Superior temporal gyrus (tissue), 1 donor: ENCODE data around the gene SCN2B.

Experiments used
- DNase-seq: peaks from one replicate; pipeline ENCODE4 v3.0.0-alpha.2; 2016; ENCODE audit errors: extremely low spot score

SCN2B gene

DNA sequence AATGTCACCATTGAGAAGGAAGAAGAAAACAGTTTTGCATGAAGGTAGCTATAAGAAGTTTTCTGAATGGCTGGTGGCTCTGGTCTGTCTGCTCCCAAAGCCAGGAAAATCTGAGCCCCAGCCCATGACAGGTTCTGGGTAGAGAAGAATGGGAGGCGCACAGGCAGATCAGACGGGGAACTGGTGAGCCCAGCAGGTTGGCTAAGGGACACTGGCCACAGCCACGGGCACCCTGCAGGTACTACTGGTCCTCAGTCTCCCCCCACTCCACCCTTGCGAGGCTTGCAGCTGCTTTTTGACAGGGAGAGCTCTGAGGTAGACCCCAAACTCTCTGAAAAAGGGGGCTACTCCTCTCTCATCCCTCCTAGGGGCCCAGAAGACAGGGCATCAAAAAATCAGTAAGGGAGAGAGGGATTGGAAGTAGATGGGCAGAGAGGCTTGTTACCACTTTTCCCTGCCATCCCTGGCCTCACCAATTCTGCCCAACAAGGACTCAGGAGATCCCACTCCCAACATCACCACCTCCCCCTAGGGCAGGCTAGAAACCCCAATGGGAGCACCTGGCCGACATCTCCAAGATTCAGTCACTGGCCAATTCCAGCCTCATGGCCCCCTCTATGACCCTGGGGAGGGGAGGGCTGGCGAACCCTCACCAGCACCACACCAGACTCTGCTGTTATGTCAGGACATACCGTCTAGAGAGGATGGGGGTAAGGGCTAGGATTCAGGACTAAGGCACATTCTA is 41.2 kb downstream of the SCN2B start:
- DNase-seq: no peak

DNA sequence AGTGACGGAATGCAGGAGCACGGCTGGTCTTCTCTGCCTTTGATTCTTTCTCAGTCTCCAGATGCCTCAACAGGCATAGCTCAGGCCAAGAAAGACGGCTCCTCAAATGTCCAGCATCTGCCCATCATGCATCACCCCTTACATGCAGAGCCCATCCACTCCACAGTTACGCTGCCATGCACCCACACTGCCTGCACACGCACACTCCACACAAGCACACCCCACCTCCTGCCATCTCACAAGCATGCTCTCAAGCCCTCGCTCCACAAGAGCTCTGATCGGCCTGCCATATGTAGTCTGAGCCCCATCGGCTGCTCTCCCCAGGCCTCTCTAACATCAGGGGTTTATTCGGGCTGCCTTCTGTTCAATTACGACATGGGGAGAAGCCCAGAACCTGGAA is 42.6 kb downstream of the SCN2B start:
- no peak for DNase-seq

DNA sequence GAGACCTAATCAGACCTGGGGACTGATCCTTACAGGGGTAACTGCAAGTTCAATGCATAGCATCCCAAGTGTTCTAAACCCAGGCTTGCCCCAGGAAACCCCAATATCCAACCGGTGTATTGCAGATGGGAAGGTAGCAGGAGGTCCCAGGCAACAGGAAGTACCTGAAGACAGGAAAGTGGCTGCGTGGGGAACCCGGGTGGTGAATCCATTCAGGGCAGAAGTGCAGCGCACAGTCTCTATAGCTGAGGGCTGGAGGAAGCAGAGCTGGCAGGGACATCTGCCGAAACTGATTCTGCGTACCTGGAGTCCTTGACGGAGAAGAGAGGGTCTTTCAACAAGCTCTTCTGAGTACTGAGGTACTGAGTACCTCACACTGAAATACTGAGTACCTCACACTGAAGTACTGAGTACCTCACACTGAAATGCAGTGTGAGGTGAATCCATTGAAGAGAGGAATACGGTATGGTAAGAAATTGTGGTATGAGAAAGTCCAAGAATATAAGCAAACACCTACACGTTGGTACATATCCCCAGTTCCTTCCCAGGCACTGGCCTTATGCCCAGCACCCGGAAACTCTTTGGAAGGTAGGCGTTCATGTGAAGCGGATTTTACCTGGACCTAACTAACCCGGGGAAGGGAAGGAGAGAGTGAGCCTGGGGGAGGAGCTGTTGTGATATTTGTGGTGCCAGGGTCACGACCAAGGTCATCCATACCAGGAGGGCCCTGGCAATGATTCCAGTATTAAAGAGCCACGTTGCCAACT is 43.9 kb downstream of the SCN2B start:
- no peak for DNase-seq

DNA sequence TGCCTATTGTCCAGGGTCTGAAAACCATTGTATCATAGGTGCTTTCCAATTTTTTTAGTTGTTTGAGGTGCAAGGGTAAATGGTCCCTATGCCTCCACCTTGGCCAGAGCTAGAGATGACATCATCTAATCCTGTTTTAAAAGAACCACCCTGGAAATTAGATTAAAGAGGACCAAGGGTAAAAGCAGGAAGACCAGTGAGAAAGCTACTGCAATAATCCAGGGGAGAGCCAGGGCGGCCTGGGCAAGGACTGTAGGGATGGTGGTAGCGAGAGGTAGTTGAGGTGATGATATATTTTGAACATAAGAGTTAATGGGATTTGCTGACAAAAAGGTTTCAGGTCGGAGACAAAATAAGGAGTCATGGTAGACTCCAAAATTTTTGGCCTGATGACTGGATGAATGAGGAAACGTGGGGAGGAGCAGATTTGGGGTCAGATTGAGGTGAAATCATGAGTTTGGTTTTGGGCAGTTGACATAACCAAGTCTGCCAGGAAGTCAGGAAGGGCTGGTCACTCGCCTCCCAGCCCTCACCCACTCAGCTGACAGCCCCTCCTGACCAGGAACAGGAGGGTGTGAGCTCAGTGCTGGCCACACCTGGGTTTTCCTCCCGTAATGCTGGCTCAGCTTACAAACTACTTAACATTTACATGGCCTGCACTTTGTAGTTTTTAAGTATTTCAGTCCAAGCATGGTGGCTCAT is 46.8 kb downstream of the SCN2B start:
- DNase-seq: no peak

DNA sequence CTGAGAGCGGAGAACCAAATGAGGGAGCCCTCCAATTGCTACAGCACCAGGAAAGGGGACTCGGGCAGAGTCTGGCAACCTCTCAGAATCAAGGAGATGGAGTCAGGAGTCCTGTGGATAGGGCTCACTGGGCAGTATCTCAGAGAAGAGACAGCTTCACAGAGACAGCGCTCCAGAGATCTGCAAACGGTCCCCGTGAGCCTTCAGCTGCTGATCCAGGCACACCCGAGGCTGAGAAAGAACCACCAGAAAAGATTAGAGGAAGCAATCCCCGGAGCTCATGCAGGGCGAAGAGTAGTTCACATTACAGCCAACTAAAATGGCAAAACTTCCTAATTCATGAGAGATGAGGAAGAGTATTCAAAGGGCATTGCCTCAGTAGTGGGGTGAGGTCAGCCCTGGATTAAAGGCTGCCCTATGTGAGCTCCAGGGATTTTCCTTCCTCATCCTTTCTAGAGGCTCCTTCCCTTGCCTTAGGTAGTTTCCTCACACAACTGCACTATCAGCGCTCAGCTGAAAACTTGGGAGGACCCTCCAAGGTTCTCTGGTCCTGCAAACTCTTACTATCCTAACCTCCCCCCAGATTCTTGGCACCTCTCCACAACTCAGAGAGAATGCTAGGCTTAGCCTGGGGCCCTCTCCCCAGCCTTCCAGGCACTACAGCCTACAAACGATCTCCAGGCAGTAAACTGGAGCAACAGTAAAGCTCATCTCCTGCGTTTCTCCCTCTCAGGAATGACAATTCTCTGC is 47.5 kb downstream of the SCN2B start:
- DNase-seq: no peak

DNA sequence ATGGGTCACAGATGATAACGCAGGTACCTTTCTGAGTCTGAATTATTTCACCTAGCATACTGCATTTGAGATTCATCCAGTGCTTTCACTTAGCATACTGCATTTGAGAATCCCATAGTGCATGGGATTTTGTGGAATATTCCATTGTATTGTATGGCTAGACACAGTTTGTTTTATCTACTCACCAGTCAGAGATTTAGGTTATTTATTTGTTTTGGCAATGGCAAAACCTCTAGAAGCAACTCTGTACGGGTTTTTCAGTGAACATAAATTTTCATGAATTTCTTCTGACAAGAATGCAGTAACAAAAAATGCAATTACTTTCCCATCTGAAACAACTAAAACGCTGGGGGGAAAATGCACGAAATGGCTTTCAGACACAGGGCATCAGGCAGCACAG is 48.1 kb downstream of the SCN2B start:
- DNase-seq: no peak

DNA sequence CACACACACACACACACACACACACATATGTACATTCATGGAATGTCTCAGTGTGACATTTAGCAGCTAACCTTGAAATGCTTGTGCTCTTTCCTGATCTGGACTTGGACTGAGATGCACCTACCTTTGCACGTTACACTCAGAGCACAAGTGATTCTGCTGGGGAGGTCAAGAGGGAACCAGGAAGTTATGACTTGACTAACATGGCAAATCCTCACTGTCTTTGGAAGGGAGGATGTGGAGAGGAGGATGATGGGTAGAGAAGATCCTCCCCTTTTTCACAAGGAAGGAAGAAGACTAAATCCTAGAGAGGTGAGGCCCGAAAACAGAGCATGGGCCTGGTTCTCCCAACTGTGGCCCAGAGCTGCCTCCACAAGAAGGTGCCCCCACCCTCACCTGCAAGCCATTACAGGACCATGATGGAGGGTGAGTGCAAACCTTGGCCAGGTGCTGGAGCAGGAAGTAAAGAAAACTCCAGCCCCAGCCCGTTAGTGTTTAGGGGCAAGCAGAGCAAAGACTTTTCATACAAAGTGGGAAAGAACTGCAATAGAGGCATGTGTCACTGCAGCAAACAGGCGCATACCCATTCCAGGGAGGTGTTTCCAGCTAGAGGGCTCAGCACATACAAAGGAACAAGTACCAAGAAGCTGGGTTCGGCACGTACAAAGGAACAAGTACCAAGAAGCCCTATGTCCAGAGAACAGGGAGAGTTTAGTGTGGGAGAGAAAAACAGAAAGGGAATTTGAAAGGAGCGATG is 50.2 kb downstream of the SCN2B start:
- no peak for DNase-seq

DNA sequence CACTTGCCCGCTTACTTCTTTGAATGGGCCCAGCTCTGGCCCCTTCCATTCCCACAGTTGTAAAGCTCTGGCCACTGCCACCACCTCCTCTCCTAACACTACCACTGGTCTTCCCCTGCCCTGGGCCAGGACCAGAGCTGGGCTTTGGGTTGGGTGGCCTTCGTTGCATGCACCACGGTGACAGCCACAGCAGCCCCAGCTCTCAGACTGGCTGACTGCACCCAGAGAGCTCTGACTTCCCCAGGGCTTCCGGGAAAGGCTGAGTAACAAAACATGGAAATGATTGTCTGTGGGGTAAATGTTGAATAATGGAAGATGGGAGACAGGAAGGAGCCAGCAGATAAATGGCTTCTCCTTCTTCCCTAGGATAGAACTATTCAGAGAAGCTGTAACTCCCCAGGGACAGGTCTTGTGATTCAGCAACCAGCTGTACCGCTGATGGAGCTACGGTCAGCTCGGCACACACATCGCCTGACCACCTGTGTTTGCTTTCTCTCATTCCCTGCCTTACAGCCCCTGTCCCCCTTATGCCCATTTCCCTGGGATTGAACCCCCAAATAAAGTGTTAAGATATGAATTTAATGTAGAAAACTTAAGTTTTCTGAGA is 51.4 kb downstream of the SCN2B start:
- DNase-seq: no peak

DNA sequence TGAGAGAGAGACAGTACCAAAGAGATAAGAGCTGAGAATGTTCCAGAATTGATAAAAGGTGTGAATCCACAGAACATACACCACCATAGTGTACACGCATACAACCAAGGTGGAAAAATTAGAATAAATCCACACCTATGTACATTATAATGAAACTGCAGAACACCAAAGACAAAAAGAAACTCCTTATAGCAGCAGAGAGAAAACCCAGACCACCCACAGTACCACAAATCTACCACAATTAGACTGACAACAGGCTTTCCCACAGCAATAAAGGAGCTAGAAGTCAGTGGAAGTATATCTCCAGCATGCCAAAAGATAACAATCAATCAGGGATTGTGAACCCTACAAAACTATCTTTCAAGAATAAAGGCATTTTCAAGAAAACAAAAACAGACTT is 55.6 kb downstream of the SCN2B start:
- no peak for DNase-seq

DNA sequence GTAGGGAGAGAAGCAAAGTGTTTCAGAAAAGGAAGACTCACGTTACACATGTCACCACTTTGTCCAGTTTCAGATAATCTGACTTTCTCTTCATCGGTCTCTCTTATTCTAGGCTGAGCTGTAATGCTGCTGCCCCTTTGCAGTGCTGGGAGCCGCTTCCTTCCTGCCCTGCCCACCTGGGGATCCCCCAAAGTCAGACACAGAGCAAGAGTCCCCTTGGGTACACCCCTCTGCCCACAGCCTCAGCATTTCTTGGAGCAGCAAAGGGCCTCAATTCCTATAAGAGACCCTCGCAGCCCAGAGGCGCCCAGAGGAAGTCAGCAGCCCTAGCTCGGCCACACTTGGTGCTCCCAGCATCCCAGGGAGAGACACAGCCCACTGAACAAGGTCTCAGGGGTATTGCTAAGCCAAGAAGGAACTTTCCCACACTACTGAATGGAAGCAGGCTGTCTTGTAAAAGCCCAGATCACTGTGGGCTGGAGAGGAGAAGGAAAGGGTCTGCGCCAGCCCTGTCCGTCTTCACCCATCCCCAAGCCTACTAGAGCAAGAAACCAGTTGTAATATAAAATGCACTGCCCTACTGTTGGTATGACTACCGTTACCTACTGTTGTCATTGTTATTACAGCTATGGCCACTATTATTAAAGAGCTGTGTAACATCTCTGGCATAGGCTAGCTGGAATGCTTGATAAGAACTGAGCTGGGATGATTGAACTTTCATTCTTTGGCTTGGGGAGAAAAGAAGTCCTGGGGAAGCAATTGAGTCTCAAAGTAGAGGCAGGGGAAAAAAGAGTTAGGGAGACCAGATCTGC is 58.4 kb downstream of the SCN2B start:
- DNase-seq: no peak

DNA sequence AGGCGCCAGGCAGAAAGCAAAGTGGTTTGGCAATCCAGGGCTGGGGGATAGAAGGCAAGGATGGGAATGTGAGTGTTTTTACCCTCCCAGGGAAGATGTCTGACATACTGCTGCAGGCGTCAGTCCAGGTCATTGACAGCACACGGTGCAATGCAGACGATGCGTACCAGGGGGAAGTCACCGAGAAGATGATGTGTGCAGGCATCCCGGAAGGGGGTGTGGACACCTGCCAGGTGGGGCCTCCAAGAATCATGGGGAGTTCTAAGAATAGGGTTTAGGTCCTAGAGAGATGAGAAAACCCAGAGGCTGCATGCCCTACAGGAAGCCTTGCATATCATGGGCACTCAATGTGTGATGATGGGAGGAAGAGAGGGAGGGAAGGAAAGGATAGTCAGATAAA is 61.4 kb downstream of the SCN2B start:
- no peak for DNase-seq

DNA sequence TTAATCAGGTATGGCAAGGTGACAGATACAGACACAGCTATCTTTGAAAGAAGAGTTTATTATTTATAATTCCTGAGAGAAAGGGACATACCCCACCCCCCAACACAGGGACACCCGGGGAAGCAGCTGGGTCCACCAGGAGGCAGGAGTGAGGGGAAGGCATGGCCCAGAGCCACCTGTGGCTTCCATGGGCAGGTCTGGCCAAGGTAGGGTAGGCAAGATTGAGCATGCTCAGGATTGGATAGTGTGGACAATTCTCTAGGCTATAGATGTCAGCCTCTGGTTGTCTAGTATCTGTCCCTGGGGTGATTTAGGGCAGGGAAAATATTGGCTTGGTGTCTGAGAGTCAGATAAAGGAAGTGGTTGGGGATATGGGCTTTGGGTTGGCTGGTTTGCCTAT is 62.2 kb downstream of the SCN2B start:
- DNase-seq: no peak

DNA sequence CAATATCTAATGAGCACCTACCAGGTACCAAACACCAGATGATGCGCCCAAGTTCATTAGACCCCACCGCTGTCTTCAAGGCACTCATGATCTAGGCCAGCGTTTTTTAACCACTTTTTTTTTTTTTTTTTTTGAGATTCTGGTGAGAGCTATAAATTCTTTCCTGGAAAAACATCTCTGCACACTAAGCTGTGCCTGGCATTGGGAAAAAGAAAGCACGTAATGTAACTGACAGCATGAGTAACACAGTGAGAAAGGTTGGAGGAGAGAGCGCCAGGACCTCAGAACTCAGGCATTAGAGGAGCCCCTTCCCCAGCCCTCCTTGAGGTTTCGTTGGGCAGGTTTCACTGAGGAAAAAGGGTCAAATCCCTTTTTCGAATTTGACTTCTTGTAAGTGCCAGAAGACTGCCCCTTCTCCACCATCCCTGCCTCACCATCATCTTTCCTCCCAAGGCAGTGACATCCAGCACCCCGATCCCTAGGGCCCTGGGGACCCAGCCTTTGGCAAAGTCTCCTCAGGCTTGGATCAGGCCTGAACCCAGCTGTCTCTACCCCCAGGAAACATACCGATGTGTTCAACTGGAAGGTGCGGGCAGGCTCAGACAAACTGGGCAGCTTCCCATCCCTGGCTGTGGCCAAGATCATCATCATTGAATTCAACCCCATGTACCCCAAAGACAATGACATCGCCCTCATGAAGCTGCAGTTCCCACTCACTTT is 63.6 kb downstream of the SCN2B start:
- DNase-seq: no peak
